DND-41 (cell line): ENCODE data around the gene MIGA1.

Experiments used
- CTCF ChIP-seq: IDR thresholded peaks from 2 replicates; pipeline ENCODE4 v1.5.1; 2012; ENCODE audit warnings: borderline replicate concordance, low read length, moderate library complexity, mild to moderate bottlenecking; ENCODE audit not compliant: poor library complexity, severe bottlenecking; ENCODE audit errors: extremely low read depth
- EZH2 ChIP-seq: IDR thresholded peaks from 3 replicates; pipeline ENCODE4 v1.6.1; 2012; ENCODE audit warnings: borderline replicate concordance, low read depth, mild to moderate bottlenecking, moderate library complexity, low read length, inconsistent platforms; ENCODE audit not compliant: severe bottlenecking

- TF ChIP-seq CTCF (no peak), EZH2 (no peak)
Measured at GRCh38 chr1:77841574-77841973, 62.1 kb downstream of the MIGA1 start.
